Osteoblast (primary cell): ENCODE measurements around the gene HDAC4. TPM values are rescaled to one million over a fixed set of nuclear protein-coding genes. Genes with fewer than 3 reads are reported as not detected.

ENCODE experiments used
- DNase-seq: peaks from one replicate; pipeline ENCODE4 v3.0.0; 2011; ENCODE audit warnings: low spot score, mixed read lengths; ENCODE audit not compliant: insufficient read length; ENCODE audit errors: missing footprints
- H2AFZ ChIP-seq: 2 replicates; pipeline ENCODE4 v1.6.0; 2011; ENCODE audit warnings: mild to moderate bottlenecking, low read length
- H3K27ac ChIP-seq: 2 replicates; pipeline ENCODE4 v1.5.1; 2011; ENCODE audit warnings: mild to moderate bottlenecking, low read depth, low read length, moderate library complexity
- H3K27me3 ChIP-seq: 2 replicates; pipeline ENCODE4 v1.6.0; 2012; ENCODE audit warnings: mild to moderate bottlenecking, control low read depth, inconsistent platforms, low read length, moderate library complexity; ENCODE audit not compliant: insufficient read depth
- H3K36me3 ChIP-seq: 2 replicates; pipeline ENCODE4 v1.5.1; 2011; ENCODE audit warnings: mild to moderate bottlenecking, low read length, control low read depth, moderate library complexity; ENCODE audit not compliant: insufficient read depth
- H3K4me1 ChIP-seq: 2 replicates; pipeline ENCODE4 v1.5.1; 2011; ENCODE audit warnings: mild to moderate bottlenecking, low read length, control low read depth, moderate library complexity; ENCODE audit not compliant: insufficient read depth
- H3K4me2 ChIP-seq: 2 replicates; pipeline ENCODE4 v1.6.0; 2011; ENCODE audit warnings: mild to moderate bottlenecking, low read length; ENCODE audit not compliant: insufficient read depth
- H3K4me3 ChIP-seq: fragments of 200-600 bp; sonication (generic); 3 replicates; pipeline ENCODE4 v1.5.1; 2012; ENCODE audit warnings: mild to moderate bottlenecking, low read length, inconsistent platforms; ENCODE audit not compliant: insufficient read depth
- H3K79me2 ChIP-seq: 2 replicates; pipeline ENCODE4 v1.6.0; 2012; ENCODE audit warnings: mild to moderate bottlenecking, low read length, control low read depth, inconsistent platforms; ENCODE audit not compliant: insufficient read depth
- H3K9me3 ChIP-seq: 2 replicates; pipeline ENCODE4 v1.5.1; 2011; ENCODE audit warnings: low read depth, low read length, control low read depth
- H4K20me1 ChIP-seq: 2 replicates; pipeline ENCODE4 v1.6.0; 2012; ENCODE audit warnings: mild to moderate bottlenecking, low read length, control low read depth; ENCODE audit not compliant: insufficient read depth
- total RNA-seq: library from RNA; depleted of rRNA; stranded (reverse); fragments of >200 nt; gene quantifications from 2 replicates; pipeline ENCODE4 v1.2.3, GENCODE V29; 2012
- TF ChIP-seq, protein P1 (sequence below): IDR thresholded peaks from 2 replicates; pipeline ENCODE4 v1.5.1; 2011; ENCODE audit warnings: mild to moderate bottlenecking, low read depth, low read length, moderate library complexity; ENCODE audit errors: extremely low read depth

HDAC4 gene
- total RNA-seq, 1 donor: 30.8 TPM

GRCh38 chr2:239269173-239269885, 131.5 kb downstream of the HDAC4 start:
- Histone ChIP-seq H3K79me2 (peaks cover 46% of the 10 kb centered on the region), H4K20me1 (peaks cover 3% of the 10 kb centered on the region), H3K27ac (no peak overlapping the region), H3K36me3 (no peaks in the 10 kb centered on the region), H3K4me1 (peaks cover 47% of the 10 kb centered on the region), H3K9me3 (no peaks in the 10 kb centered on the region), H2AFZ (no peak overlapping the region), H3K27me3 (no peaks in the 10 kb centered on the region), H3K4me3 (no peak overlapping the region), H3K4me2 (peak overlapping the region; percentile 33)
- no peak for DNase-seq
- TF ChIP-seq, protein P1, sequence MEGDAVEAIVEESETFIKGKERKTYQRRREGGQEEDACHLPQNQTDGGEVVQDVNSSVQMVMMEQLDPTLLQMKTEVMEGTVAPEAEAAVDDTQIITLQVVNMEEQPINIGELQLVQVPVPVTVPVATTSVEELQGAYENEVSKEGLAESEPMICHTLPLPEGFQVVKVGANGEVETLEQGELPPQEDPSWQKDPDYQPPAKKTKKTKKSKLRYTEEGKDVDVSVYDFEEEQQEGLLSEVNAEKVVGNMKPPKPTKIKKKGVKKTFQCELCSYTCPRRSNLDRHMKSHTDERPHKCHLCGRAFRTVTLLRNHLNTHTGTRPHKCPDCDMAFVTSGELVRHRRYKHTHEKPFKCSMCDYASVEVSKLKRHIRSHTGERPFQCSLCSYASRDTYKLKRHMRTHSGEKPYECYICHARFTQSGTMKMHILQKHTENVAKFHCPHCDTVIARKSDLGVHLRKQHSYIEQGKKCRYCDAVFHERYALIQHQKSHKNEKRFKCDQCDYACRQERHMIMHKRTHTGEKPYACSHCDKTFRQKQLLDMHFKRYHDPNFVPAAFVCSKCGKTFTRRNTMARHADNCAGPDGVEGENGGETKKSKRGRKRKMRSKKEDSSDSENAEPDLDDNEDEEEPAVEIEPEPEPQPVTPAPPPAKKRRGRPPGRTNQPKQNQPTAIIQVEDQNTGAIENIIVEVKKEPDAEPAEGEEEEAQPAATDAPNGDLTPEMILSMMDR: no peak

DNA sequence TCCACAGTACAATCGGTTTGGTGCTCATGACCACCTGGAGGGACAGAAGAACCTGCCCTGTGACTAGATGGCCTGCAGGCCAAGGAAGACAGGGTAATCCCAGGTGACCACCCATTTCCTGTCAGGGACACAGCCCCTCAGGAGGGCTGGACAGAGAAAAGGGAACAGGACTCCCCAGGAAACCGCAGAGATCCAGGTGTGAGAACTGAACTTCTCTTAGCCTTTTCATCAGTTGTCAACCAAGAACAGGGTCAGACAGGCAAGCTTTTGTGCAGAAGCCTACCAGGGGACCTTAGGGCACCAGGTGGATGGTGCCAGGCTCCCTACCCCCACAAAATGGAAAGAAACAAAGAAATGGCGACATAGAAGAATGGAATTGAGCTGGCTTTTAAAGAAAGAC, 132.3 kb downstream of the HDAC4 start:
- Histone ChIP-seq H3K27me3 (no peaks in the 10 kb centered on the region), H2AFZ (no peak overlapping the region), H3K4me1 (peaks cover 47% of the 10 kb centered on the region), H3K79me2 (peaks cover 45% of the 10 kb centered on the region), H3K4me3 (no peak overlapping the region), H3K9me3 (no peaks in the 10 kb centered on the region), H3K27ac (peak overlapping the region; percentile 86), H3K36me3 (no peaks in the 10 kb centered on the region), H4K20me1 (peaks cover 3% of the 10 kb centered on the region), H3K4me2 (no peak overlapping the region)
- TF ChIP-seq, protein P1: no peak
- peak; percentile 31 for DNase-seq

DNA sequence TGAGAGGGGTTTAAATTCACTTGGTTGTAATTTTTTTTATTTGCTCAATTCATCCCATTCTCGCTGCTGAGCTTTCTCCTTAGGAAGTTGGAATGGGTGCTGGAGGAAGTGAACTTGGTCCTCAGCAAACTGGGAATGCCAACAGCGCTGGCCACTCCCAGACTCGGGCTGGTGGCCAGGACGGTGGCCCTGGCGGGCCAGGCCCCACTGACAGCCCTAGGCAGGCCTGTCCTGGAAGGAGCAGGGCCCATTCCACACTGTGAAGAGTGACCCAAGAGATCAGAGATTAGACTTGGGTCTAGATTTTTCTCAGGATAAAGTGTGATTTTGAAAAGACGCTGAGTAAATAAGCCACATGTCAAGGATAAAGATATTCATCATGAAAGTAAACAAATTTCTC, 132.7 kb downstream of the HDAC4 start:
- no peak for DNase-seq
- H4K20me1 ChIP-seq: peaks cover 3% of the 10 kb centered on the region
- no peaks in the 10 kb centered on the region for H3K36me3 ChIP-seq
- H3K4me2 ChIP-seq: peak overlapping the region; percentile 57
- H3K27ac ChIP-seq: peak overlapping the region; percentile 86
- TF ChIP-seq, protein P1: no peak
- H3K9me3 ChIP-seq: no peaks in the 10 kb centered on the region
- peaks cover 48% of the 10 kb centered on the region for H3K4me1 ChIP-seq
- H3K79me2 ChIP-seq: peaks cover 46% of the 10 kb centered on the region
- H2AFZ ChIP-seq: no peak overlapping the region
- no peak overlapping the region for H3K4me3 ChIP-seq
- no peaks in the 10 kb centered on the region for H3K27me3 ChIP-seq

DNA sequence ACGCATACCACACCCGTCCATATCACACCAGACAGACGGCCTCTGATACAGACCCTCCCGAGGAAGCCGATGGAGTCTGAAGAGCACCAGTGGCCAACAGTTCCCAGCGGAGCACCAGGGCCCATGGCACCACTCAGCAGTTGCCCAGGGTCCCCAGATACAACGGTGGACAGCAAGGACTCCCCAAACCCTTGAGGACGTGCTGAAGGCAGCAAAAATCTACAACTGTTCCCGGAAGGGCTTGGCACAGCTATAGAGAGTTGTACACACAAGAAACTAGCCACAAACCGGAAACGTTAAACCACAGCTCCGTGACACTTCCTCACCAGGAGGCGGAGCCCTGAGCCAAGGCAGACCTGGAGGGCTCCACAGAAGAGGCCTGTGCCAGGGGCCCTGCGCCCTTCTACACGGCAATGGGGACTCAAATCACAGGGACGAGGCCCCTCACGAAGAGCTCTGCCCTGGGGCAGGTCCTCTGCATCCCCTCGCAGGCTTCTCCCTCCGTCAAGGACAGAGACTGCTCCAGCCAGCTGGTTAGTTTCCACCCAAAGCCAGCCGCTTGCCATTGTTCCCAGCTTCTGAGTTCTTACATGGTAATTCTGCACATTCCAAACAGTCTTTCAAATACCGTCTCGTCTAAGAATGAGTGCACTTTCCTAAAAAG, 133.4 kb downstream of the HDAC4 start:
- peak overlapping the region; percentile 57 for H3K4me2 ChIP-seq
- H3K27ac ChIP-seq: peak overlapping the region; percentile 86
- peak; percentile 97 for DNase-seq
- H2AFZ ChIP-seq: peak overlapping the region; percentile 61
- no peaks in the 10 kb centered on the region for H3K36me3 ChIP-seq
- TF ChIP-seq, protein P1: peak; percentile 40
- H3K9me3 ChIP-seq: no peaks in the 10 kb centered on the region
- H3K4me1 ChIP-seq: peaks cover 48% of the 10 kb centered on the region
- H3K4me3 ChIP-seq: peak overlapping the region; percentile 46
- no peaks in the 10 kb centered on the region for H3K27me3 ChIP-seq
- peaks cover 5% of the 10 kb centered on the region for H4K20me1 ChIP-seq
- peaks cover 44% of the 10 kb centered on the region for H3K79me2 ChIP-seq
